HS-5 (cell line): ENCODE measurements around the gene KLF4.

Experiments
- DNase-seq: peaks from one replicate; pipeline ENCODE4 v3.0.0-alpha.2; 2012; ENCODE audit warnings: low read depth

KLF4 gene

DNA sequence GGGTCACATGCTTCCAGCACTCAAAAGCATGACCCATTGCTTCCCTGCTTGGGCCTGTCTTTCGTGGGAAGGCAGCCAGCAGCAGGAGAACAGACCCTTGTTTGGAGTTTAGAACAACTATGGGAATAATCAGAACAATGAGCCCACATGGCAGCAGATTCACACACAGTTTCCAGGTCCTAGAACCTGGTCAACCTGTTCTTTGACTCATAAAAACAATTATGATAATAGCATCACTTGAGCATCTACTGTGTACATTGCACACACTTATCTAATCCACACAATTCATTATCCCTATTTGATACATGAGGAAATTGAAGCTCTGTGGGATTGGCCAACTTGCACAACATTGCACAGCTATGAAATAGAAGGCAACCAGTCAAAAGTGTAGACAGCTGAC lies 41.7 kb downstream of the KLF4 start:
- no peak for DNase-seq

DNA sequence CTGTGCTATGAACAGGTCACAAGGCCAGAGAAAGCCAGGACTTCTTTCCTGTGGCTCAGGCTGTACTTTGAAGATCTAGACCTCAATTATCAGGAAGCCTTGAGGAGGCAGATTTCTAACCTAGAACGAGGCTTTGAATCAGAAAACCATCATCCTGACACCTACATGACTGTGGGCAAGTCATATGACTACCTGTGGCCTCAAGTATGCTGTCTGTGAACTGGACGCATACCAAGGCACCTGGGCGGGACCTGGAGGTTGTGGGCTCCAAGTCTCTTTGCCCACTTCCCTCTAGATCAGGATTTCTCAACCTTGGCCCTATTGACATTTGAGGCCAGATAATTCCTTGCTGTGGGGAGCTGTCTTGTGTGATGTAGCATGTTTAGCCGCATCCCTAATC lies 42.5 kb downstream of the KLF4 start:
- no peak for DNase-seq

DNA sequence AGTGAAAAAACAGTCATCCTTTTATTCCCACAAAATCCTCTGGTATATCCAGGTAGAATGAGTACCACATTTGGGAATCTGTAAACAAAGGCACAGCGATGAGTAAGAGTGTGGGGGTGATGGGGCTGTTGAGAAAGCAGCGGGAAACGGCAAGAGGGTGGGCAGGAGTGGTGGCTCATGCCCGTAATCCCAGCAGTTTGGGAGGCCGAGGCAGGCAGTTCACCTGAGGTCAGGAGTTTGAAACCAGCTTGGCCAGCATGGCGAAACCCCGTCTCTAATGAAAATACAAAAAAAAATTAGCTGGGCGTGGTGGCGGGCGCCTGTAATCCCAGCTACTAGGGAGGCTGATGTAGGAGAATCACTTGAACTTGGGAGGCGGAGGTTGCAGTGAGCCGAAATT lies 43.1 kb downstream of the KLF4 start:
- DNase-seq: no peak

DNA sequence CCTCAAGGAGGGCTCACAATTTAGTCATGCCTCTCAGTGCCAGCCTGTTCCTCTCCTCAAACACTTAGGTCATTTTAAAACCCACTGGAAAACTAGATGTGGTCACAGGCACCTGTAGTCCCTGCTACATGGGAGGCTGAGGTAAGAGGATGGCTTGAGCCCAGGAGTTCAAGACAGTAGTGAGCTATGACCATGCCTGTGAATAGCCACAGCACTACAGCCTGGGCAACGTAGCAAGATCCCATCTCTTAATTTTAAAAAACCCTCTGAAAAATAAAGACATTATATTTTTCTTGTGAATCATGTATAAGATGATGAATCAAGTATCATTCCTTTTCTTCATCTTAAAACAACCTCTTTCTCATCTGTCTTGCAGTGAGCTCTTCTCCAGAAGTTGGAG lies 45.8 kb downstream of the KLF4 start:
- no peak for DNase-seq

DNA sequence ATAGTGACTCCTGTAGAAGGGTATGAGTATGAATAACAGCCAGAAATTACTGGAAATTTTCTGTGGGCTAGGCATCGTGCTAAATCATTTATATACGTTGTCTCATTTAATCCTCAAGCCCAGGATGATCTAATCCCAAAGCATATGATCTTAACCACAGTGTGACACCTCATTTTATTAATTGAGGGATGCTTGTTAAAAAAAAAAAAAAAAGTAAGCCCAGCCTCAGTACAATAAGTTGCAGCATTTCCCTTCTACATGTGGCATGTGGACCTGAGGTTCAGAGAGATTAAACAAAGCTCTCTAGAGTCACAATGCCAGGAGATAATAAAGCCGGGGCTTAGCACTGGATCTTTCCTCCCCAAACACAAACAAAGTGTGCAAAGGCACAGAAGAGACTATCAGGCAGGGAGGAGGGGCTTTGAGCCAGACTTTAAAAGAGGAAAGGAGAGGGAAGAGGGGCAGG lies 49.5 kb downstream of the KLF4 start:
- no peak for DNase-seq

DNA sequence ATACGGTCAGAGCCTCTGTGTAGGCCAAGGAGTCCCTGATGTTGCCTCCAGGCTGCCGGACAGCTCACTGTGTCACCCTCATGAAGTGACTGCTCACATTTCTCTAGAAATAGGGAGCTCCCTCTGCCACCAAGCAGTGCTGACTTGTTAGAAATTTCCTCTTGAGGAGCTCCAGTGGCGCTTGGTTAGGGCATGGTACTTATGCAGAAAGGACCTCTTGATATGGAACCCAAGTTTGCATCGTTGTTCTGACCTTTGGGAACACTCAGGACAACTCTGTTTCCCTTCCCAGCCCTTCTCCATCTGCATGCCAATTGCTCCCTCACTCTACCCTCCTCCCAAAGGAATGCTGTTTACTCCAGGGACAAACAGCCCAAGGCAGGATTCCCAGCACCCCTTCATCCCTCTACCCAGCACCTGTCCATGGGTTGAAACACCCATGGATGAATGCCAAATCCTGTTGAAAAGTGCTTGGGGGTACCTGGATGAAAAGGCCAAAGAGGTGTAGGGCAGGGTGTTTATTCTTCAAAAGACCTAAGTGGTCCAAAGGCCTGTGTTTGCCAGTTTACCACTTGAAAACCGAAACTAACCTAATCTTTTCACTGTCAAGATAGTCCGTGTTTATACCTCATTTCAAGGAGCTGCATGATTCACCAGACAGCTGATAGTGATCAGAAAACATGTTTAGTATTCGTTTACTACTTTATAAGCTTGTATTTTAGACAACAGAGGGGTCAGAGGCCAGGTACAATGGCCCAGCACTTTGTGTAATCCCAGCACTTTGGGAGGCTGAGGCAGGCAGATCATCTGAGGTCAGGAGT lies 51.1 kb downstream of the KLF4 start:
- no peak for DNase-seq

DNA sequence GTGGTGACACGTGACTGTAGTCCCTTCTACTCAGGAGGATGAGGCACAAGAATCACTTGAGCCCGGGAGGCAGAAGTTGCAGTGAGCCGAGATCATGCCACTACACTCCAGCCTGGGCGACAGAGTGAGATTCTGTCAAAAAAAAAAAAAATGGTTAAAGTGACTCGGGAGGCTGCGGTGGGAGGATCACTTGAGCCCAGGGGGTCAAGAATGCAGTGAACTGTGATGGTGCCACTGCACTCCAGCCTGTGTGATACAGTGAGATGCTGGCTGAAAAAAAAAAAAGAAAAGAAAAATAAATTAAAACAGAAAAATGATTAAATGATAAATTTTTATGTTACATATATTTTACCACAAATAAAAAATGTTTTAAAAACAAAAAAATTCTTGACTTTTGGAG lies 51.9 kb downstream of the KLF4 start:
- no peak for DNase-seq

DNA sequence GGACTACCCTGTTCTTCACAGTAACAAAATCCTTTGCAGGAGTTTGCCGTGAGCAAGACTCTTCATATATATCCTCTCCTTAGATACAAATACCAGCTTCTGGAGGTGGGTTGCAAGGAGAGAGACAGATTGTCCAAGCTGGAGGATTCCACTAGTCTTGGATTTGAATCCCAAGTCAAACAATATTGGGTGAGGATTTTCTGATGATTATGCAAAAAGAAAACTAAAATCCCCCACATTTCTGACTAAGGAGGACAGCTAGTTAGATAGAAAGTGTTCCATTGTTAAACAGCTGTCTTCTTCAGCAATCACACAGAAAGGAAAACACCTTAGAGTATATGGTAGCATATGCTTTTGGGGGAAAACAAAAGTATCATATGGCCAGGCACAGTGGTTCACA lies 54.2 kb downstream of the KLF4 start:
- DNase-seq: no peak
